ENCODE data around the gene EXOC6B.

GRCh38 chr2:72676341-72677025, 149.3 kb downstream of the EXOC6B start:
- TF ChIP-seq, protein P1, sequence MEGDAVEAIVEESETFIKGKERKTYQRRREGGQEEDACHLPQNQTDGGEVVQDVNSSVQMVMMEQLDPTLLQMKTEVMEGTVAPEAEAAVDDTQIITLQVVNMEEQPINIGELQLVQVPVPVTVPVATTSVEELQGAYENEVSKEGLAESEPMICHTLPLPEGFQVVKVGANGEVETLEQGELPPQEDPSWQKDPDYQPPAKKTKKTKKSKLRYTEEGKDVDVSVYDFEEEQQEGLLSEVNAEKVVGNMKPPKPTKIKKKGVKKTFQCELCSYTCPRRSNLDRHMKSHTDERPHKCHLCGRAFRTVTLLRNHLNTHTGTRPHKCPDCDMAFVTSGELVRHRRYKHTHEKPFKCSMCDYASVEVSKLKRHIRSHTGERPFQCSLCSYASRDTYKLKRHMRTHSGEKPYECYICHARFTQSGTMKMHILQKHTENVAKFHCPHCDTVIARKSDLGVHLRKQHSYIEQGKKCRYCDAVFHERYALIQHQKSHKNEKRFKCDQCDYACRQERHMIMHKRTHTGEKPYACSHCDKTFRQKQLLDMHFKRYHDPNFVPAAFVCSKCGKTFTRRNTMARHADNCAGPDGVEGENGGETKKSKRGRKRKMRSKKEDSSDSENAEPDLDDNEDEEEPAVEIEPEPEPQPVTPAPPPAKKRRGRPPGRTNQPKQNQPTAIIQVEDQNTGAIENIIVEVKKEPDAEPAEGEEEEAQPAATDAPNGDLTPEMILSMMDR (IDR thresholded peaks at IDR 0.05): no peak
- TF ChIP-seq ZFX (IDR thresholded peaks at IDR 0.05; ENCODE audit: borderline replicate concordance): no peak
